HG02884 (cell line): ENCODE results near the gene TAF11L9.
"Not testable (repeated sequence)": the region's sequence is repeated elsewhere in the genome, so short reads cannot be mapped to it uniquely, and the experiment has no call there.

Experiments
- ATAC-seq: cut with Tn5 transposase; IDR thresholded peaks from one replicate; pipeline ENCODE4 v1.9.1; 2021; ENCODE audit warnings: mild to moderate bottlenecking, moderate library complexity; ENCODE audit not compliant: unreplicated experiment

TAF11L9 gene

DNA sequence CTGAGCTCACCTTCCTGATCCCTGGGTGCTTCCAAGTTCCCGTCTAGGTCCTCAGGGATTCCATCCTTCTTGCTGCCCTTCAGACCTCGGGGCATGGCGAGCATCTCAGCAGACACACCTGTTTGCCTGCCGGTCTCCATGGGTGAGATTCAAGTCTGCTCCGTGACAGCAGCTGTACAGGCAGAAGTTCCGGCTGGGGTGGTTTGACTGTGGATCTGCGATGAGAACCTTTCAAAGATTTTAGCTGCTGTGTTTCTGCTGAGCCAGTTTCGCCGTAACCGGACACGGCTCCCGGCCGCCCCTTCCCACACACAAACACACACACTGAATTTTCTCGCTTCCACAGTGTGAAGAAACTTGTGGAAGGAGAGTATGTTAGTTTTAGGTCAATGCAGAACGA lies at the start of gene TAF11L9:
TAF11L9 (minus strand) TSS at position 140 of the 400 bp plus-strand sequence.
- ATAC-seq, result not testable (repeated sequence)

DNA sequence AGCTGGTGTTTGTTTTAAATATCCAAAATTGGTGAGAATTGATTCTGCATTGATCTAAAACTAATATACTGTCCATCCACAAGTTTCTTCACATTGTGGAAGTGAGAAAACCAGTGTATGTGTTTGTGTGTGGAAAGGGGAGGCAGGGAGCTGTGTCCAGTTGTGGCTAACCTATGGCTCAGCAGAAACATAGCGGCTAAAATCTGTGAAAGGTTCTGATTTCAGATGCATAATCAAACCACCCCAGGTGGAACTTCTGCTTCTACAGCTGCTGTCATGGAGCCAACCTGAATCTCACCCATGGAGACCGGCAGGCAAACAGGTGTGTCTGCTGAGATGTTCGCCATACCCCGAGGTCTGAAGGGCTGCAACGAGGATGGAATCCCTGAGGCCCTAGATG lies 40.0 kb upstream of the TAF11L9 start, which contains the start of gene TAF11L14:
TAF11L14 (plus strand) TSS at position 301 of the 400 bp plus-strand sequence.
- ATAC-seq, result no peak

DNA sequence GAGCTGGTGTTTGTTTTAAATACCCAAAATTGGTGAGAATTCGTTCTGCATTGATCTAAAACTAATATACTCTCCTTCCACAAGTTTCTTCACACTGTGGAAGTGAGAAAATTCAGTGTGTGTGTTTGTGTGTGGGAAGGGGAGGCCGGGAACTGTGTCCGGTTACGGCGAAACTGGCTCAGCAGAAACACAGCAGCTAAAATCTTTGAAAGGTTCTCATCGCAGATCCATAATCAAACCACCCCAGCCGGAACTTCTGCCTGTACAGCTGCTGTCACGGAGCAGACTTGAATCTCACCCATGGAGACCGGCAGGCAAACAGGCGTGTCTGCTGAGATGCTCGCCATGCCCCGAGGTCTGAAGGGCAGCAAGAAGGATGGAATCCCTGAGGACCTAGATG lies 37.6 kb upstream of the TAF11L9 start, which contains the start of gene TAF11L13:
TAF11L13 (plus strand) TSS at position 301 of the 400 bp plus-strand sequence.
- ATAC-seq, result not testable (repeated sequence)

DNA sequence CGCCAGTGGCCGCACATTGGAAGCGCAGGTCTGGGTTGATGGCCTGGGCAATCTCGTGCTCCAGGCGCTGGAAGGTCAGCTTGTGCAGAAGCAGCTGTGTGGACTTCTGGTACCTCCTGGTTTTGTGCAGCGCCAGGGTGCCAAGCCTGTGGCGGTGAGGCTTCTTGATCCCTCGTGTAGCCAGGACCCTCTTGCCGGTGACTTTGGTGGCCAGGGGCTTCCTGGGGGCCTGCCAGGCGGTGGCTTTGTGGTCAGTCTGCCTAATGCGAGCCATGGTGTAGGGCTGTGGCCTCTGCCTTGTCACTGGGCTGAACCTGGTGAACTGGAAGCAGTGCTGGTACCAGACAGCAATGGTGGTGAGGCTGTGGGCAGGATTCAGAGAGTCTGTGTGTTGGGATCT lies 31.5 kb upstream of the TAF11L9 start:
- no peak for ATAC-seq

DNA sequence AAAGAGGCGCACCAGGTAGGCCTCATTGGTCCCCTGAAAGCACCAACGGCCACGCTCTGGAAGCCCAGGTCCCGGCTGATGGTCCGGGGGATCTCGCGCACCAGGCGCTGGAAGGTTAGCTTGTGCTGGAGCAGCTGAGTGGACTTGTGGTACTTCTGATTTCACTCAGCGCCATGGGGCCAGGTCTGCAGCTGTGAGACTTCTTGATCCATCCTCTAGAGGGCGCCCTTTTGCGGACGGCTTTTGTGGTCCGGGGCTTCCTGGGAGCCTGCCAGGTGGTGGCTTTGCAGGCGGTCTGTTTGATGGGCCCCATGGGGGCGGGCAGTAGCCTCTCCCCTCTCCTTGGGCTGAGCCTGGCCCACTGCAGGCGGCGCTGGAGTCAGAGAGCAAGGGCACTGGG lies 26.4 kb upstream of the TAF11L9 start:
- no peak for ATAC-seq

DNA sequence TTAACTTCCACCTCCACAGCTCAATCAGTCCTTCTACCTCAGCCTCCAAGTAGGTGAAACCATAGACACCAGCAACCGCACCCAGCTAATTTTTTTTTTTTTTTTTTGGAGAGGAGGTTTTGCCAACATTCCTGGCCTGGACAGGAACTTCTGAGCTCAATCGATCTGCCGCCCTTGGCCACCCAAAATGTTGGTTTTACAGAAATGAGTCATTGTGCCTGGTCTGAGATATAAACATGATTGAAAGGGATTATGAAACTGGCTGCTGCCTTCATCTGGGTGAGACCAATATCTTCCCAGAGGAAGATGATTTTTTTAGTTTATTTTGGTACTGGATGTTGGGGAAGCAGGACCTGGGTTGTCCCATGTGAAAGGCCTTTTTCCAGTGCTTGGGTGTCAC lies 25.2 kb upstream of the TAF11L9 start:
- ATAC-seq, result no peak

DNA sequence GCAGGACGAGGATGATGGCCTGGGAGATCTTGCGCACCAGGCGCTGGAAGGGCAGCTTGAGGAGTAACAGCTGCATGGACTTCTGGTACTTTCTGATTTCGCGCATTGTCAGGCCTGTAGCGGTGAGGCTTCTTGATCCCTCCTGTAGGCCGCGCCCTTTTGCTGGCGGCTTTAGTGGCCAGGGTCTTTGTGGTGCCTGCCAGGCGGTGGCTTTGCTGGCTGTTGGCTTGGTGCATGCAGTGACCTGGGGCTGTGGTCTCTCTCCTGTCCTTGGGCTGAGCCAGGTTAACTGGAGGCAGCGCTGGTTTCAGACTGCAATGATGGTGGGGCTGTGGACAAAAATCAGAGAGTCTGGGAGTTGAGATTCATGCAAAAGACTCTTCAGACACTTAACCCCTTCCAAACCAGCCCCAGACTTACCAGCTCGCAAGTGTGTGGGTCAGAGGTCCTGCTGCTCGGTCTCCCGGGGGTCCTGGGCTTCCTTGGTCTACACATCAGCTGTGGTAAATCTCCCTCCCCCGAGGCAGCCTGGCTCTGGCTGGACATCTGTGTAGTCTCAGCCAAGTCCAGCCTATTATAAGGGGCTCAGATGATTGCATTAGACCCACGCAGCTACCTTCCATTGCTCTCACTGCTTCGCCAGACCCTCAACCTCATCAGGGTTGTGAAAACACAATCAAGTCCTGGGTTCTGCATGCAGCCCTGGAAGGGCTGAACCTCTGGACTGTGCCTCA lies 20.8 kb upstream of the TAF11L9 start:
- ATAC-seq, result no peak

DNA sequence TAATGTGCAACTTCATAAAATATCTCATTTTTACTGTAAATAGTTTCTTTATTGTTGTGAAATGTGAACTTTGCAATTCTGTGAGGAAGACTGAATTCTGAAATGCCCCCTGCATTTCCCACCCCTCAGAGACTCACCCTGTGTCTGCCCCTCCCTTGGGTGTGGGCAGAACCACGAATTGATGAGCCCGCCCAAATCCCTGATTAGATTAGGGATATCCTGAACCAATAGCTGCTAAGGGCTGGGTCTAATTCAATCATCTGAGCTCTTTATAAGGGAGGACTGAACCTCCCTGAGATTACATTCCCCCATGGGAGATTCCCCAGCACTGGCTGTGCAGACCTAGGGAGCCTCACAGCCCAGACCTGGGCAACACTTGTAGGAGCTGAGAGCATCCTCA lies 15.9 kb upstream of the TAF11L9 start, which contains the start of gene TAF11L12:
TAF11L12 (plus strand) TSS at position 301 of the 400 bp plus-strand sequence.
- not testable (repeated sequence) for ATAC-seq

DNA sequence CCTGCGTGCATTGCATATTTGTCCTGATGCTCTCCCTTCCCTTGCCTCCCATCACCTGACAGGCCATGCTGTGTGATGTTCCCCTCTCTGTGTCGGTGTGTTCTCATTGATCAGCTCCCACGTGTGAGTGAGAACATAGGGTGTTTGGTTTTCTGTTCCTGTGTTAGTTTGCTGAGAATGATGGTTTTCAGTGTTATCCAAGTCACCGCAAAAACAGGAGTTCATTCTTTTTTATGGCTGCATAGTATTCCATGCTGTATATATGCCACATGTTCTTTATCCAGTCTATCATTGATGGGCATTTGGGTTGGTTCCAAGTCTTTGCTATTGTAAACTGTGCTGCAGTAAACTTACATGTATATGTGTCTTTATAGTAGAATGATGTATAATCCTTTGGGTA lies 13.3 kb upstream of the TAF11L9 start:
- not testable (repeated sequence) for ATAC-seq

DNA sequence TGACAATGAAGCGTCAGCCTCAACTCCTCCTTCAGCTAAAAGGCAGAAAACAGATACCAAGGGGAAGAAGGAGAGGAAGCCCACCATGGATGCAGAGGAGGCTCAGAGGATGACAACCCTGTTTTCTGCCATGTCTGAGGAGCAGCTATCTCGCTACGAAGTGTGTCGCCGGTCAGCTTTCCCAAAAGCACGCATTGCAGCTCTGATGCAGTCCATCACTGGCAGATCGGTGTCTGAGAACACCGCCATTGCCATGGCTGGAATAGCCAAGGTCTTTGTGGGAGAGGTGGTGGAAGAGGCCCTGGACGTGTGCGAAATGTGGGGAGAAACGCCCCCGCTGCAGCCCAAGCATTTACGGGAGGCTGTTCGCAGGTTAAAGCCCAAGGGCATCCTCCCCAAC lies 10.8 kb upstream of the TAF11L9 start:
- no peak for ATAC-seq

DNA sequence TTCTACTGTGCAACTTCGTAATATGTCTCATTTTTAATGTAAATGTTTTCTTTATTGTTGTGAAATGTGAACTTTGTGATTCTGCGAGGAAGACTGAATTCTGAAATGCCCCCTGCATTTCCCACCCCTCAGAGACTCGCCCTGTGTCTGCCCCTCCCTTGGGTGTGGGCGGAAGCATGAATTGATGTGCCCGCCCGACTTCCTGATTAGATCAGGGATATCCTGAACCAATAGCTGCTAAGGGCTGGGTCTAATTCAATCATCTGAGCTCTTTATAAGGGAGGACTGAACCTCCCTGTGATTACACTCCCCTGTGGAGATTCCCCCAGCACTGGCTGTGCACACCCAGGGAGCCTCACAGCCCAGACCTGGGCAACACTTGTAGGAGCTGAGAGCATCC lies 9.7 kb upstream of the TAF11L9 start, which contains the start of gene TAF11L11:
TAF11L11 (plus strand) TSS at position 304 of the 400 bp plus-strand sequence.
- ATAC-seq, result not testable (repeated sequence)

DNA sequence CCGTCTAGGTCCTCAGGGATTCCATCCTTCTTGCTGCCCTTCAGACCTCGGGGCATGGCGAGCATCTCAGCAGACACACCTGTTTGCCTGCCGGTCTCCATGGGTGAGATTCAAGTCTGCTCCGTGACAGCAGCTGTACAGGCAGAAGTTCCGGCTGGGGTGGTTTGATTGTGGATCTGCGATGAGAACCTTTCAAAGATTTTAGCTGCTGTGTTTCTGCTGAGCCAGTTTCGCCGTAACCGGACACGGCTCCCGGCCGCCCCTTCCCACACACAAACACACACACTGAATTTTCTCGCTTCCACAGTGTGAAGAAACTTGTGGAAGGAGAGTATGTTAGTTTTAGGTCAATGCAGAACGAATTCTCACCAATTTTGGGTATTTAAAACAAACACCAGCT lies 3.5 kb upstream of the TAF11L9 start, which contains the start of gene TAF11L10:
TAF11L10 (minus strand) TSS at position 101 of the 400 bp plus-strand sequence.
- not testable (repeated sequence) for ATAC-seq

DNA sequence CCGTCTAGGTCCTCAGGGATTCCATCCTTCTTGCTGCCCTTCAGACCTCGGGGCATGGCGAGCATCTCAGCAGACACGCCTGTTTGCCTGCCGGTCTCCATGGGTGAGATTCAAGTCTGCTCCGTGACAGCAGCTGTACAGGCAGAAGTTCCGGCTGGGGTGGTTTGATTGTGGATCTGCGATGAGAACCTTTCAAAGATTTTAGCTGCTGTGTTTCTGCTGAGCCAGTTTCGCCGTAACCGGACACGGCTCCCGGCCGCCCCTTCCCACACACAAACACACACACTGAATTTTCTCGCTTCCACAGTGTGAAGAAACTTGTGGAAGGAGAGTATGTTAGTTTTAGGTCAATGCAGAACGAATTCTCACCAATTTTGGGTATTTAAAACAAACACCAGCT lies 3.3 kb downstream of the TAF11L9 start, which contains the start of gene TAF11L8:
TAF11L8 (minus strand) TSS at position 101 of the 400 bp plus-strand sequence.
- ATAC-seq, result not testable (repeated sequence)

DNA sequence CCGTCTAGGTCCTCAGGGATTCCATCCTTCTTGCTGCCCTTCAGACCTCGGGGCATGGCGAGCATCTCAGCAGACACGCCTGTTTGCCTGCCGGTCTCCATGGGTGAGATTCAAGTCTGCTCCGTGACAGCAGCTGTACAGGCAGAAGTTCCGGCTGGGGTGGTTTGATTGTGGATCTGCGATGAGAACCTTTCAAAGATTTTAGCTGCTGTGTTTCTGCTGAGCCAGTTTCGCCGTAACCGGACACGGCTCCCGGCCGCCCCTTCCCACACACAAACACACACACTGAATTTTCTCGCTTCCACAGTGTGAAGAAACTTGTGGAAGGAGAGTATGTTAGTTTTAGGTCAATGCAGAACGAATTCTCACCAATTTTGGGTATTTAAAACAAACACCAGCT lies 8.5 kb downstream of the TAF11L9 start, which contains the start of gene TAF11L7:
TAF11L7 (minus strand) TSS at position 101 of the 400 bp plus-strand sequence.
- ATAC-seq, result not testable (repeated sequence)
